ENCODE measurements around the gene ANKRD22.
A peak's percentile ranks its signal among the peaks of the same experiment; 100 is the strongest.
"Not testable (repeated sequence)": the region's sequence is repeated elsewhere in the genome, so short reads cannot be mapped to it uniquely, and the experiment has no call there.

The ANKRD22 gene

GRCh38 chr10:88889559-88890337, 38.1 kb upstream of the ANKRD22 start:
- H3K4me1 ChIP-seq (ENCODE audit: control insufficient read depth, insufficient read depth, low read length, poor library complexity, severe bottlenecking): no peaks in the 10 kb centered on the region
- no peaks in the 10 kb centered on the region for H3K36me3 ChIP-seq (ENCODE audit: control insufficient read depth, insufficient read depth, low read length)
- WGBS, 2 experiments (ENCODE audit: insufficient coverage in 2 of 2): 92 to 100% methylated on average over 1 of the region's 1 CpG
- no peaks in the 10 kb centered on the region for H3K9me3 ChIP-seq (ENCODE audit: control insufficient read depth, low read length)
- H3K4me3 ChIP-seq (ENCODE audit: extremely low read depth, insufficient read depth, low read length, poor library complexity, severe bottlenecking): no peak overlapping the region
- H3K27ac ChIP-seq (ENCODE audit: low read depth, low read length, severe bottlenecking): no peak overlapping the region

GRCh38 chr10:88888810-88889445, 37.3 kb upstream of the ANKRD22 start:
- no peak overlapping the region for H3K4me3 ChIP-seq (ENCODE audit: extremely low read depth, insufficient read depth, low read length, poor library complexity, severe bottlenecking)
- no peak overlapping the region for H3K27ac ChIP-seq (ENCODE audit: low read depth, low read length, severe bottlenecking)
- no peaks in the 10 kb centered on the region for H3K4me1 ChIP-seq (ENCODE audit: control insufficient read depth, insufficient read depth, low read length, poor library complexity, severe bottlenecking)
- no peaks in the 10 kb centered on the region for H3K9me3 ChIP-seq (ENCODE audit: control insufficient read depth, low read length)
- no peaks in the 10 kb centered on the region for H3K36me3 ChIP-seq (ENCODE audit: control insufficient read depth, insufficient read depth, low read length)

GRCh38 chr10:88886557-88886956, 34.9 kb upstream of the ANKRD22 start:
- Histone ChIP-seq H3K27ac (ENCODE audit: low read depth, low read length, severe bottlenecking) (no peak overlapping the region), H3K9me3 (ENCODE audit: control insufficient read depth, low read length) (no peaks in the 10 kb centered on the region), H3K36me3 (ENCODE audit: control insufficient read depth, insufficient read depth, low read length) (no peaks in the 10 kb centered on the region), H3K4me1 (ENCODE audit: control insufficient read depth, insufficient read depth, low read length, poor library complexity, severe bottlenecking) (peaks cover 13% of the 10 kb centered on the region), H3K4me3 (ENCODE audit: extremely low read depth, insufficient read depth, low read length, poor library complexity, severe bottlenecking) (no peak overlapping the region)

- H3K4me3 ChIP-seq (ENCODE audit: extremely low read depth, insufficient read depth, low read length, poor library complexity, severe bottlenecking): no peak overlapping the region
- 67 to 79% methylated on average over 1 to 2 of the region's 2 CpGs for WGBS, 2 experiments (ENCODE audit: insufficient coverage in 2 of 2)
Observed at GRCh38 chr10:88883448-88883809, 31.8 kb upstream of the ANKRD22 start.

GRCh38 chr10:88882646-88883447, 31.2 kb upstream of the ANKRD22 start:
- H3K9me3 ChIP-seq (ENCODE audit: control insufficient read depth, low read length); H3K27ac ChIP-seq (ENCODE audit: low read depth, low read length, severe bottlenecking); H3K36me3 ChIP-seq (ENCODE audit: control insufficient read depth, insufficient read depth, low read length); H3K4me3 ChIP-seq (ENCODE audit: extremely low read depth, insufficient read depth, low read length, poor library complexity, severe bottlenecking): not testable (repeated sequence)
- WGBS, 2 experiments (ENCODE audit: insufficient coverage in 2 of 2): 93% methylated on average over 1 of the region's 8 CpGs; no CpG with 5 or more reads in 1 of the 2 experiments
- peaks cover 17% of the 10 kb centered on the region for H3K4me1 ChIP-seq (ENCODE audit: control insufficient read depth, insufficient read depth, low read length, poor library complexity, severe bottlenecking)

More at GRCh38 chr10:88883448-88883809, 31.8 kb upstream of the ANKRD22 start:
- peaks cover 17% of the 10 kb centered on the region for H3K4me1 ChIP-seq (ENCODE audit: control insufficient read depth, insufficient read depth, low read length, poor library complexity, severe bottlenecking)
- no peaks in the 10 kb centered on the region for H3K9me3 ChIP-seq (ENCODE audit: control insufficient read depth, low read length)
- no peak overlapping the region for H3K27ac ChIP-seq (ENCODE audit: low read depth, low read length, severe bottlenecking)
- H3K36me3 ChIP-seq (ENCODE audit: control insufficient read depth, insufficient read depth, low read length): no peaks in the 10 kb centered on the region

- WGBS, 2 experiments (ENCODE audit: insufficient coverage in 2 of 2): 100% methylated on average over 3 of the region's 5 CpGs; no CpG with 5 or more reads in 1 of the 2 experiments
- no peak overlapping the region for H3K4me3 ChIP-seq (ENCODE audit: extremely low read depth, insufficient read depth, low read length, poor library complexity, severe bottlenecking)
- no peak overlapping the region for H3K27ac ChIP-seq (ENCODE audit: low read depth, low read length, severe bottlenecking)
Observed at GRCh38 chr10:88881922-88882645, 30.4 kb upstream of the ANKRD22 start.

GRCh38 chr10:88881320-88881719, 29.7 kb upstream of the ANKRD22 start:
- Histone ChIP-seq H3K36me3 (ENCODE audit: control insufficient read depth, insufficient read depth, low read length) (no peaks in the 10 kb centered on the region), H3K4me1 (ENCODE audit: control insufficient read depth, insufficient read depth, low read length, poor library complexity, severe bottlenecking) (peaks cover 17% of the 10 kb centered on the region), H3K4me3 (ENCODE audit: extremely low read depth, insufficient read depth, low read length, poor library complexity, severe bottlenecking) (peak overlapping the region; percentile 51), H3K27ac (ENCODE audit: low read depth, low read length, severe bottlenecking) (no peak overlapping the region), H3K9me3 (ENCODE audit: control insufficient read depth, low read length) (no peaks in the 10 kb centered on the region)
- 91 to 96% methylated on average over 3 to 4 of the region's 6 CpGs for WGBS, 2 experiments (ENCODE audit: insufficient coverage in 2 of 2)

More at GRCh38 chr10:88881922-88882645, 30.4 kb upstream of the ANKRD22 start:
- Histone ChIP-seq H3K9me3 (ENCODE audit: control insufficient read depth, low read length) (no peaks in the 10 kb centered on the region), H3K4me1 (ENCODE audit: control insufficient read depth, insufficient read depth, low read length, poor library complexity, severe bottlenecking) (peaks cover 17% of the 10 kb centered on the region), H3K36me3 (ENCODE audit: control insufficient read depth, insufficient read depth, low read length) (no peaks in the 10 kb centered on the region)

GRCh38 chr10:88880282-88881076, 28.8 kb upstream of the ANKRD22 start:
- Histone ChIP-seq H3K4me3 (ENCODE audit: extremely low read depth, insufficient read depth, low read length, poor library complexity, severe bottlenecking) (peak overlapping the region; percentile 51), H3K4me1 (ENCODE audit: control insufficient read depth, insufficient read depth, low read length, poor library complexity, severe bottlenecking) (peaks cover 17% of the 10 kb centered on the region), H3K9me3 (ENCODE audit: control insufficient read depth, low read length) (no peaks in the 10 kb centered on the region), H3K36me3 (ENCODE audit: control insufficient read depth, insufficient read depth, low read length) (no peaks in the 10 kb centered on the region), H3K27ac (ENCODE audit: low read depth, low read length, severe bottlenecking) (peak overlapping the region; percentile 37)
- 0 to 1% methylated on average over 57 to 63 of the region's 84 CpGs for WGBS, 2 experiments (ENCODE audit: insufficient coverage in 2 of 2)

- Histone ChIP-seq H3K36me3 (ENCODE audit: control insufficient read depth, insufficient read depth, low read length) (no peaks in the 10 kb centered on the region), H3K4me1 (ENCODE audit: control insufficient read depth, insufficient read depth, low read length, poor library complexity, severe bottlenecking) (peaks cover 17% of the 10 kb centered on the region), H3K27ac (ENCODE audit: low read depth, low read length, severe bottlenecking) (peak within 1 kb of the TSS; percentile 37), H3K4me3 (ENCODE audit: extremely low read depth, insufficient read depth, low read length, poor library complexity, severe bottlenecking) (peak within 1 kb of the TSS; percentile 51), H3K9me3 (ENCODE audit: control insufficient read depth, low read length) (no peaks in the 10 kb centered on the region)
- WGBS, 2 experiments (ENCODE audit: insufficient coverage in 2 of 2): 2 to 3% methylated on average over 18 to 20 of the region's 26 CpGs
Observed at GRCh38 chr10:88879534-88880281, 28.1 kb upstream of the ANKRD22 start, which contains the start of gene STAMBPL1. STAMBPL1 (plus strand) TSS chr10:88880245; CDS start chr10:88901709, 21,464 bp downstream.

All from mesodermal cell (in vitro differentiated cells).